Smooth muscle cell (in vitro differentiated cells): ENCODE results near the gene NUP62CL. TPM values are rescaled to one million over a fixed set of nuclear protein-coding genes. Genes with fewer than 3 reads are reported as not detected.

Experiments used
- DNase-seq: peaks from one replicate; lab custom pipeline; 2025; ENCODE audit not compliant: unreplicated experiment; lab: John Stamatoyannopoulos, UW
- H2AFZ ChIP-seq: fragments of 200-600 bp; sonication (generic); 2 replicates; pipeline ENCODE4 v1.6.0; 2016; ENCODE audit warnings: antibody characterized with exemption, low read depth, mild to moderate bottlenecking
- H3F3A ChIP-seq: fragments of 200-600 bp; sonication (generic); 2 replicates; pipeline ENCODE4 v1.6.0; 2017; ENCODE audit warnings: antibody characterized with exemption, low read depth
- H3K27ac ChIP-seq: fragments of 200-600 bp; sonication (generic); 2 replicates; pipeline ENCODE4 v1.5.1; 2016; ENCODE audit warnings: low read depth, mild to moderate bottlenecking
- H3K27me3 ChIP-seq: fragments of 200-600 bp; sonication (generic); 2 replicates; pipeline ENCODE4 v1.6.1; 2016; ENCODE audit warnings: low read depth, mild to moderate bottlenecking
- H3K36me3 ChIP-seq: fragments of 200-600 bp; sonication (generic); 2 replicates; pipeline ENCODE4 v1.5.1; 2016; ENCODE audit warnings: low read depth
- H3K4me1 ChIP-seq: fragments of 200-600 bp; sonication (generic); 2 replicates; pipeline ENCODE4 v1.5.1; 2016; ENCODE audit warnings: low read depth
- H3K4me2 ChIP-seq: fragments of 200-600 bp; sonication (generic); 2 replicates; pipeline ENCODE4 v1.6.0; 2016; ENCODE audit warnings: mild to moderate bottlenecking
- H3K4me3 ChIP-seq: fragments of 200-600 bp; sonication (generic); 2 replicates; pipeline ENCODE4 v1.5.1; 2016; ENCODE audit warnings: mild to moderate bottlenecking
- H3K79me2 ChIP-seq: fragments of 200-600 bp; sonication (generic); 2 replicates; pipeline ENCODE4 v1.6.0; 2016; ENCODE audit warnings: low read depth, mild to moderate bottlenecking
- H3K9ac ChIP-seq: fragments of 200-600 bp; sonication (generic); 2 replicates; pipeline ENCODE4 v1.6.0; 2016; ENCODE audit warnings: low read depth
- H3K9me3 ChIP-seq: fragments of 200-600 bp; sonication (generic); replicated peaks from 2 replicates; pipeline ENCODE4 v1.5.1; 2016; ENCODE audit warnings: low read depth
- H4K20me1 ChIP-seq: fragments of 200-600 bp; sonication (generic); 2 replicates; pipeline ENCODE4 v1.6.0; 2016; ENCODE audit warnings: low read depth
- WGBS: methylation state at CpG from one replicate; pipeline ENCODE4 v1.1.7; 2016; ENCODE audit warnings: low lambda C conversion rate; 5-methylcytosine and 5-hydroxymethylcytosine counted together
- polyA plus RNA-seq: library from polyadenylated mRNA; unstranded; fragments of >200 nt; fragmentation: Nextera tagmentation; extraction: Ambion mirVana; gene quantifications from 2 replicates; pipeline ENCODE4 v1.2.1, GENCODE V29; 2016
- total RNA-seq: library from RNA; depleted of rRNA; stranded (reverse); fragments of >200 nt; gene quantifications from 2 replicates; pipeline ENCODE4 v1.2.3, GENCODE V29; 2014
- TF ChIP-seq, protein P1 (sequence below): fragments of 200-600 bp; sonication (generic); IDR thresholded peaks from 2 replicates; pipeline ENCODE4 v1.5.1; 2017; ENCODE audit warnings: borderline replicate concordance, mild to moderate bottlenecking, antibody characterized with exemption; ENCODE audit not compliant: insufficient read depth, poor library complexity, severe bottlenecking

Gene NUP62CL
- total and polyA plus RNA-seq, 2 experiments from 2014 or later = 2.2 TPM; not detected in 1

DNA sequence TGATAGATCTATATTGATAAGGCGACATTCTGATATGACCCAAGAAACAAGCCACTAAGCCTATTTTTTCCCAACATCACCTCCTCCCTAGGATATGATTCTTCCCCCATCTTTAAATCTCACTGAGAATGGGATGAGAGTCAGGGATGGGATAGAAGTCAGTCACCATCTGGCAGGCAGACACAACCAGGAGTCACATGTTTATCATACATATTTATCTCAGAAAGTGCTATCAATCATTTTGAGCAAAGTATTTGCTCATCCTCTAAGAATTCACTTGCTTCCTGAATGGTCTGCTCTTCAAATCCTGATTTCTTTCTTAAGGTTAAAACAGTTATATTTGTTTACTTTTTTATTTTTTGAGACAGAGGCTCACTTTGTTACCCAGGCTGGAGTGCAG, 20.5 kb upstream of the NUP62CL start:
- H3K27me3 ChIP-seq = no peaks in the 10 kb centered on the region

DNA sequence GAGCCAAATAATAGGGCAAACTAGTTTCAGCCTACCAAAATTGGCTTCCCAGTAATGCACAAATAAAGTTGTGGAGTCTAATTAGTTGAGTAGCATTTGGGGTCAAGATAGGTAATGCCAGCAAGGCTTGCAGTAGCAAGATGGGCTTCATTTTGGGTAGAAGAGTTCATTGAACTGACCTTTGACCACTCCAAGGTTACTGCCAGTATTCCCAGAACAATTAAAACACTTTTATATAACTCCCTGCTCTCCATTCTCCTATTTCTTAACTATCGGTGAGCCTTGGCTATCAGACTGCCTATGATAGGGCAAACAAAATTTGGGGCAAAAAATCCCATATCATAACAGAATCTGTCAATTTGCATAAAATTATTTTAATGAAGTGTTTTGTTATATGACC, 7.2 kb upstream of the NUP62CL start:
- Histone ChIP-seq H3K9ac (no peak overlapping the region), H3K79me2 (no peaks in the 10 kb centered on the region), H3K4me3 (no peak overlapping the region), H3K9me3 (no peaks in the 10 kb centered on the region), H3K4me1 (no peaks in the 10 kb centered on the region), H4K20me1 (no peaks in the 10 kb centered on the region), H3K27ac (no peak overlapping the region), H3K36me3 (no peaks in the 10 kb centered on the region), H3K4me2 (no peak overlapping the region), H3K27me3 (no peaks in the 10 kb centered on the region), H2AFZ (no peak overlapping the region), H3F3A (no peaks in the 10 kb centered on the region)
- 91% methylated on average over 1 of the region's 1 CpG for WGBS
- no peak for DNase-seq
- TF ChIP-seq, protein P1, sequence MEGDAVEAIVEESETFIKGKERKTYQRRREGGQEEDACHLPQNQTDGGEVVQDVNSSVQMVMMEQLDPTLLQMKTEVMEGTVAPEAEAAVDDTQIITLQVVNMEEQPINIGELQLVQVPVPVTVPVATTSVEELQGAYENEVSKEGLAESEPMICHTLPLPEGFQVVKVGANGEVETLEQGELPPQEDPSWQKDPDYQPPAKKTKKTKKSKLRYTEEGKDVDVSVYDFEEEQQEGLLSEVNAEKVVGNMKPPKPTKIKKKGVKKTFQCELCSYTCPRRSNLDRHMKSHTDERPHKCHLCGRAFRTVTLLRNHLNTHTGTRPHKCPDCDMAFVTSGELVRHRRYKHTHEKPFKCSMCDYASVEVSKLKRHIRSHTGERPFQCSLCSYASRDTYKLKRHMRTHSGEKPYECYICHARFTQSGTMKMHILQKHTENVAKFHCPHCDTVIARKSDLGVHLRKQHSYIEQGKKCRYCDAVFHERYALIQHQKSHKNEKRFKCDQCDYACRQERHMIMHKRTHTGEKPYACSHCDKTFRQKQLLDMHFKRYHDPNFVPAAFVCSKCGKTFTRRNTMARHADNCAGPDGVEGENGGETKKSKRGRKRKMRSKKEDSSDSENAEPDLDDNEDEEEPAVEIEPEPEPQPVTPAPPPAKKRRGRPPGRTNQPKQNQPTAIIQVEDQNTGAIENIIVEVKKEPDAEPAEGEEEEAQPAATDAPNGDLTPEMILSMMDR = no peak

More for the DNA sequence above, 20.5 kb upstream of the NUP62CL start:
- DNase-seq = no peak
- Histone ChIP-seq H3K36me3 (no peaks in the 10 kb centered on the region), H3K27ac (no peak overlapping the region), H3K79me2 (no peaks in the 10 kb centered on the region), H3F3A (no peaks in the 10 kb centered on the region), H3K9me3 (no peaks in the 10 kb centered on the region), H3K9ac (no peak overlapping the region), H3K4me1 (no peaks in the 10 kb centered on the region), H3K4me3 (no peak overlapping the region), H3K4me2 (no peak overlapping the region), H4K20me1 (no peaks in the 10 kb centered on the region), H2AFZ (no peak overlapping the region)
- 78% methylated on average over 1 of the region's 1 CpG for WGBS
- TF ChIP-seq, protein P1 = no peak

DNA sequence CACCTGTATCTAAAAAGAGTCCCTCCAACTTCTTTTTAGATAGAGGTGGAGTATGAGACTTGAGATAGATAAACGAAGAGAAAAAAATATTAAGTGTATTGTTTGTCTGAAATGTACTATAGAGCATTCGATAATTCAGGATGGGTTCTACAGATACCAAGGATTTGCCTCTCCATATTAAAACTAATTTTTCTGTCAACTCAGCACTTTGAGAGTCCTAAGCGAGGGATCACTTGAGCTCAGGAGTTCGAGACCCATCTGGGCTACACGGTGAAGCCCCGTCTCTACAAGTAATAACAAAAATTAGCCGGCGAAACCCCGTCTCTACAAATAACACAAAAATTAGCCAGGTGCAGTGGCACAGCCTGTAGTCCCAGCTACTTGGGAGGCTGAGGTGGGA, 1.7 kb upstream of the NUP62CL start:
- H3K9ac ChIP-seq = no peak overlapping the region
- no peak overlapping the region for H3K4me2 ChIP-seq
- TF ChIP-seq, protein P1 = no peak
- no peak overlapping the region for H2AFZ ChIP-seq
- H3K79me2 ChIP-seq = no peaks in the 10 kb centered on the region
- no peaks in the 10 kb centered on the region for H4K20me1 ChIP-seq
- H3K4me3 ChIP-seq = no peak overlapping the region
- H3K27me3 ChIP-seq = no peaks in the 10 kb centered on the region
- no peak overlapping the region for H3K27ac ChIP-seq
- H3K36me3 ChIP-seq = no peaks in the 10 kb centered on the region
- H3F3A ChIP-seq = no peaks in the 10 kb centered on the region
- DNase-seq = no peak
- no peaks in the 10 kb centered on the region for H3K4me1 ChIP-seq
- no peaks in the 10 kb centered on the region for H3K9me3 ChIP-seq
- 90% methylated on average over 9 of the region's 9 CpGs for WGBS

DNA sequence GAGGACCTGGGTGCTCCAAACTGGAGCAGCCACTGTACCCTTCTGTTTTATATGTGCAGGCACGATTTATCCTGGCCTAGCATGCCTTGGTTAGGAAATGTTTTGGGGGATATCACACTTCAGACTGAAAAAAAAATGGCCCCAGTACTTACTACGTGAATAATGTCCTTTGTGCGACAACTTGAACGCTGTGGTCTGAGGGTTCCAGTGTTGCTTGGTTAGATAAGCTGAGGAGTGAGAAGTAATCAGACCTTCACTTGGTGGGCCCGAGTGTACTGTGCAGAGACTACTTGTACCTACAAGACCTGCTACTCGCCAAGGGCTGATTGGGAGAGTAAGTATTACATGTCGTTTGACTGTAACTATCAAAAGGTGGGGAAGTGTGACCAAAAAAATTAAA, 856 bp upstream of the NUP62CL start:
- H3K36me3 ChIP-seq = no peaks in the 10 kb centered on the region
- no peaks in the 10 kb centered on the region for H3K27me3 ChIP-seq
- no peak overlapping the region for H3K4me3 ChIP-seq
- TF ChIP-seq, protein P1 = no peak
- H3K9me3 ChIP-seq = no peaks in the 10 kb centered on the region
- H3K79me2 ChIP-seq = no peaks in the 10 kb centered on the region
- H4K20me1 ChIP-seq = no peaks in the 10 kb centered on the region
- H3K9ac ChIP-seq = no peak overlapping the region
- WGBS = 86% methylated on average over 7 of the region's 7 CpGs
- no peak overlapping the region for H3K27ac ChIP-seq
- no peak overlapping the region for H2AFZ ChIP-seq
- no peaks in the 10 kb centered on the region for H3F3A ChIP-seq
- H3K4me1 ChIP-seq = no peaks in the 10 kb centered on the region
- DNase-seq = no peak
- H3K4me2 ChIP-seq = no peak overlapping the region
